CD4-positive, alpha-beta T cell treated with Interleukin-6 at 100 ng/mL for 8 hours (primary cell): ENCODE data around the gene FGFRL1.

Source experiments
- DNase-seq: peaks from one replicate; pipeline ENCODE4 v3.0.0-alpha.2; 2020; ENCODE audit warnings: mixed read lengths, low spot score

Gene FGFRL1

DNA sequence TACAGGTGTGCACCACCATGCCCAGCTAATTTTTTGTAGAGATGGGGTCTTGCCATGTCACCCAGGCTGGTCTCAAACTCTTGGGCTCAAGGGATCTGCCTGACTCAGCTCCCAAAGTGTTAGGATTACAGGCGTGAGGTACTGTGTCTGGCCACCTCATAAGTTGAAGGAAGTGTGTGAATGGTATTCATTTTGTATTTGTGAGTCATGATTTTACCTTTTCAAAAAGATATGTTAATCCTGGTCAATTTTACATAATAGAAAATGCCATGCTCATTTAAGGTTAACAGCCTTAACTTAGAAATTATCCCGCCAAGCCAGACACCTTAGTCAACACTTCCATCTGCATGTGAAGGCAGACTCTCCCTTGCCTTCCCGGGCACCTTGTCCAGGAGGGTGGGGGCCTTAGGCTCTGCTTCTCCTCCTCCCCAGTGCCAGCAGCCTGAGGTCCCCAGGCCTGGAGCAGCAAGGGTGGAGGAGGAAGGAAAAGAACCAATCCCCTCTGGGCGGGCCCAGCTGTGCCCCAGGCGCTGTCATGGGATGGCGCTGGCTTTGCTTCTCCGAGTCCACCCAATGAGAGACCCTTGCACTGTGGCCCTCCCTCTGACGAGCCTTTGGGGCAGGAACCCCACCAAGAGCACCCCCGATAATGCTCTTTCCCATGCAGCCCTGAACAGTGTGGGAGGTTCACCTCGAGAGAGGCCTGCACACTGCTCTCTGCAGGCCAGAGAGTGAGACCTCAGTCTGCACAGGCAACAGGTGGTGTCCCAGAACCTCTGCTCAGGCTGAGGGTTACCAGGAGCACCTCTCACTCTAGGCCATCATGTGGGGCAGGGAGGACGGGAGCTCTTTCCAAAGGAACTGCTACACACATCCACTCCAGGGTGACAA, 64.6 kb downstream of the FGFRL1 start:
- DNase-seq, result no peak
